Activated CD4-positive, alpha-beta T cell treated with anti-CD3 and anti-CD28 coated beads, Interleukin-2, amount 10 ng/mL, durations not matched to agents 7 days and 5 days (primary cell): Measurements from ENCODE around the gene PHACTR1. TPM values are rescaled to one million over a fixed set of nuclear protein-coding genes. Genes with fewer than 3 reads are reported as not detected.

ENCODE experiments used
- CTCF ChIA-PET: fragments of 350-600 bp; sonication (Branson Sonifier 250); formaldehyde crosslinking; loops from one replicate; lab custom pipeline; 2021; ENCODE audit warnings: antibody characterized with exemption; lab: Charles Lee
- POLR2A ChIA-PET: fragments of 350-600 bp; sonication (Branson Sonifier 250); formaldehyde crosslinking; loops from one replicate; lab custom pipeline; 2021; ENCODE audit warnings: antibody characterized with exemption; lab: Charles Lee
- DNase-seq: peaks from one replicate; pipeline ENCODE4 v3.0.0-alpha.2; 2020
- H3K27ac Mint-ChIP-seq: one replicate; pipeline ENCODE4 v1.8.0; 2021; ENCODE audit warnings: mild to moderate bottlenecking, moderate library complexity, mixed read lengths
- H3K27me3 Mint-ChIP-seq: one replicate; pipeline ENCODE4 v1.8.0; 2021; ENCODE audit warnings: mixed read lengths
- H3K36me3 Mint-ChIP-seq: one replicate; pipeline ENCODE4 v1.8.0; 2021; ENCODE audit warnings: low read depth, mixed read lengths
- H3K4me1 Mint-ChIP-seq: one replicate; pipeline ENCODE4 v1.8.0; 2021; ENCODE audit warnings: mixed read lengths
- H3K4me3 Mint-ChIP-seq: one replicate; pipeline ENCODE4 v1.8.0; 2021; ENCODE audit warnings: mild to moderate bottlenecking, moderate library complexity, mixed read lengths
- H3K9me3 Mint-ChIP-seq: one replicate; pipeline ENCODE4 v1.8.0; 2021; ENCODE audit warnings: mixed read lengths
- total RNA-seq, 2 experiments: library from RNA; stranded (reverse); gene quantifications; one replicate each; pipeline ENCODE4 v1.2.3, GENCODE V29; 2021

PHACTR1 gene
- total RNA-seq, 2 experiments from 2014 or later, result 0.19 to 0.32 TPM

DNA sequence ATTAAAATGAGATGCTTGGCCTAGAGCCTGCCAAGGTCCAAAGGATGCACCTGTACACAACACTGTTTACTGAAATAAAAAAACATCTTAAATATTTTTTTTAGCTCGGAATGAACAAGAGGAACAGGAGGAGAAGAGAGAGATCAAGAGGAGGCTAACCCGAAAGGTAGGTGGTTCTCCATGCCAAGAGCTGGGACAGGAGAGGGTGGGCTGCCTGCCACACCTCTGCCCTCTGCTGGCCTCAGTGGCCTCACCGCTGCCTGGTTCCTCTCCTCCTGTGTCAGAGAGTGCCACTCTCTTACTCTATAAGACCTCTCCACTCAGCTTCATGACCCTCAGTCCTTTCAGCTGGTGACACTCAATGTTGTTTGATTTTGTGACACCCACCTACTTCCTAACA, 561.6 kb downstream of the PHACTR1 start:
- H3K36me3 Mint-ChIP-seq, result no peaks in the 10 kb centered on the region
- peaks cover 3% of the 10 kb centered on the region for H3K27me3 Mint-ChIP-seq
- peaks cover 20% of the 10 kb centered on the region for H3K4me1 Mint-ChIP-seq
- H3K27ac Mint-ChIP-seq, result no peak overlapping the region
- no peak for DNase-seq
- H3K9me3 Mint-ChIP-seq, result no peaks in the 10 kb centered on the region
- no peak overlapping the region for H3K4me3 Mint-ChIP-seq
- CTCF ChIA-PET, result interaction anchor here (1.2 to 2.0 kb wide), 3 partner anchors 9 to 25 kb away, joined by 3 to 8 read pairs (median 6); no protein-coding TSS in a partner anchor
- POLR2A ChIA-PET, result no interaction called here

DNA sequence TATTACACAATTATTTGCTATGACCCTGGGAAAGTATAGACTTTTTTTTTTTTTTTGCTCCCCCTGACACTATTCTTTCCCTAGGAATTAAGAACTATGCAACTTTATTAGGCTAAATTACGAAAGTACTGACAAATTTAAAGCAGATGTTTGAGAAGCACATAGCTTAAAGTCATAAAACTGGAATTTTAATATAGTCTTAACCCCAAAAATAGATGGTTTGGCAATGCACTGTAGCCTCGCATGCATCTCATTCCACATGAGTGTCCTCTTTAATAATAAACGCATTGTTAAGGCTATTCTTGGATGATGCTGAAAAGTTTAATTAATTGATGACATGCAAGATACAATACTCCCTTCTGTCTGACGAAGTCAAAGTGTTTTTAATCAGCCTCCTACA, 562.4 kb downstream of the PHACTR1 start:
- Mint-ChIP-seq H3K36me3 (no peaks in the 10 kb centered on the region), H3K4me1 (peaks cover 12% of the 10 kb centered on the region), H3K27ac (no peak overlapping the region), H3K9me3 (no peaks in the 10 kb centered on the region), H3K4me3 (no peak overlapping the region), H3K27me3 (no peaks in the 10 kb centered on the region)
- DNase-seq, result no peak
- CTCF ChIA-PET, result interaction anchor here (2.0 kb wide), 2 partner anchors 10 to 25 kb away, joined by 6 to 8 read pairs; no protein-coding TSS in a partner anchor
- POLR2A ChIA-PET, result no interaction called here

DNA sequence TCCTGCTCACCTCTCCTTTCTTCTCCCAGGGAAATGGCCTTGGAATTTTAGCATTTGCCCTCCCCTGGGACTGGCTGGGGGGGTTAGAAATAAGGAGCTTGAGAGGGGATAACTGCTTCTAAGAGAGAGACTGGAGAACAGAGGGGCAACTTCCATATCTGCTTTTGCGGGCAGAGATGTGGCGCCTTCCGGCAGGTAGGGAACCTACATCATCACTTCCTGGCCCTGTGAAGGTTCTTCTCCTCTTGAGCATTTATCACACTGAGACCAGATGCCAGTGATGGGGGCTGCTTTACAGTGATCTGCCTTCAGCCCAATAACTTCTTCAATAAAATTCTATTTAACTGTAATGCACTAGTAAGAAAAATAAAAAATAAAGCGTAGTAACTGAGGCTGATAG, 563.7 kb downstream of the PHACTR1 start:
- ChIA-PET CTCF (no interaction called here), POLR2A (no interaction called here)
- Mint-ChIP-seq H3K4me1 (peaks cover 5% of the 10 kb centered on the region), H3K36me3 (no peaks in the 10 kb centered on the region), H3K4me3 (no peak overlapping the region), H3K27me3 (no peaks in the 10 kb centered on the region), H3K9me3 (no peaks in the 10 kb centered on the region), H3K27ac (no peak overlapping the region)
- DNase-seq, result no peak

DNA sequence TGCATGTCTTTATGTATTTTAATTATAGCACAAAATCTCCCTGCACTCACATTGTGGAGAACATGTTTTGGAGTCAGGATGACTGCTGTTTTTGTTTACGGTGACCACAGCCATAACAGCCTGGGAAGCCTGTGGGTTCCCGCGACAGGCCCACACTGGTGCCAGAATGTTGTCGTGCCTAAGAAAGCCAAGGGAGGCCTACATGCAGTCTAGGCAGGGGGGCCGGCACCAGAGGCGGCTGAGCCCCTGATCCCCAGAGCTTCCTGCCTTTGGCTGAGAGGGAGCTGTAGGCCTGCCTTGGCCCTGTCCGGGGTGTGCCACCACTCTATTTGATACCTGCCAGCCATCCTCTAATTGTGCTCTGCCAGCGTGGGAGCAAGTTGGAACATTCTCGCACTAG, 565.1 kb downstream of the PHACTR1 start:
- CTCF ChIA-PET, result no interaction called here
- no peak overlapping the region for H3K4me3 Mint-ChIP-seq
- H3K27ac Mint-ChIP-seq, result no peak overlapping the region
- DNase-seq, result no peak
- H3K36me3 Mint-ChIP-seq, result peaks cover 2% of the 10 kb centered on the region
- no peaks in the 10 kb centered on the region for H3K27me3 Mint-ChIP-seq
- H3K4me1 Mint-ChIP-seq, result peaks cover 5% of the 10 kb centered on the region
- POLR2A ChIA-PET, result no interaction called here
- H3K9me3 Mint-ChIP-seq, result peaks cover 6% of the 10 kb centered on the region

DNA sequence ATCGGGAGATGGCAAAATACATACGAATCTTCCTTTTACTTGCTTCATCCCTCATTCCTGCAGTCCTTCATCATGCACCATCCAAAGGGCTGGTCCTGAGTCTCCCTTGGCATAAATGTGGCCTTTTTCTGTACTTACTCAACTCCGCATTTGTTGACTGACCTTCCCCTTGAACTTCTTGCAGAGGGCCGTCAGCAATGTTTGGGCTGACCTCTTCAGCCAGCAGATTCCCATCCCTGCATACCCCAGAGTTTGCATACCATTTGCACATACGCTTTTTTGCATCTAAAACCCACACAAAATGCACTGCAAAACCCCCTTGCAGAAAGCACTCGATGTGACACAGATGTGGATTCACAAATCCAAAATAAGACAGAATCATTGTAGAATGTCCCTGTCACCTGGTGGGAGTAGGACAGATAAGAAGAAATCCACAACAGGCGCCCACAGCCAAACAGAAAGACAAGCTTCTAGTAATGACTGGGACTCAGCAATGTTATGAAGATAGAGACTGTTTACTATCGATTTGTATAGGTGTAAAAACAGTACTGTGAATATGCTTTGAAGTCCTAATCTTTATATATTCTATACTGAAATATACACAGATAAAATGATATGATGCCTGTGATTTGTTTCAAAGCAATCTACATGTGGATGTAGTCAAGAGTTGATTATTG, 566.0 kb downstream of the PHACTR1 start:
- CTCF ChIA-PET, result no interaction called here
- Mint-ChIP-seq H3K4me3 (no peak overlapping the region), H3K27ac (no peak overlapping the region), H3K36me3 (peaks cover 11% of the 10 kb centered on the region), H3K4me1 (peaks cover 5% of the 10 kb centered on the region), H3K27me3 (no peaks in the 10 kb centered on the region), H3K9me3 (peaks cover 14% of the 10 kb centered on the region)
- DNase-seq, result no peak
- POLR2A ChIA-PET, result no interaction called here

DNA sequence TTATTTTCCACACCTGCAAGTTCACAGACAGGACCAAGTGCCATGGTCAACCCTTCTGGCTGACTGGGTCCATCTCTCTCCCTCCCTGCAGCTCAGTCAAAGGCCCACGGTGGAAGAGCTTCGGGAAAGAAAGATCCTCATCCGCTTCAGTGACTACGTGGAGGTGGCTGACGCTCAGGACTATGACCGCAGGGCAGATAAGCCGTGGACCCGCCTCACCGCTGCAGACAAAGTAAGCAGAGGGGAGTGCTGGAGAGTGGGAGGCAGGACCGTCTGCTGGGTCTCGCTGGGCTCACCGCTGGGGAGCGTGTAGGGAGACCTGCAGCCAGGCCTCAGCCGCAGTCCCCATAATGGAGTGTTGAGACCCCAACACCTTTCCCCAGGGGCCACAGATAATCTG, 566.8 kb downstream of the PHACTR1 start:
- Mint-ChIP-seq H3K36me3 (peaks cover 14% of the 10 kb centered on the region), H3K27ac (no peak overlapping the region), H3K27me3 (no peaks in the 10 kb centered on the region), H3K9me3 (peaks cover 16% of the 10 kb centered on the region), H3K4me1 (peaks cover 2% of the 10 kb centered on the region), H3K4me3 (no peak overlapping the region)
- ChIA-PET CTCF (no interaction called here), POLR2A (no interaction called here)
- no peak for DNase-seq

DNA sequence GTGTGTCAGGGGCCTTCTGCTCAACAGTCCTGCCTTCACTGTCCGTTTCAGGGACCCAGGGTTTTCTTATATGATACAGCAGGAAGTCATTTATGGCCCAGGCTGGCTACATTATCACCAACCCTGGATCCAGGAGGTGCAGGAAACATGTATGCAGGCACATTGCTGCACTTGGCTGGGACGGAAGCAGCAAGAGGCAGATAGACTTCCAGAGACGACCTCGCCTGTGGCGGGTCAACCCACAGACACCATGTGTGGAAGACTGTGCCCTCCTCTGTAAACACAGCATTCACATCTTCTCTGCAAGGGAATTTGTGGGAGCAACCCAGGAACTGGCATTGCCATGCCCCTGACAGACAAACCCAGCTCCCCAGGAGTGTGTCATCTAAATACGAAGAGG, 568.1 kb downstream of the PHACTR1 start:
- DNase-seq, result no peak
- POLR2A ChIA-PET, result no interaction called here
- H3K4me3 Mint-ChIP-seq, result no peak overlapping the region
- CTCF ChIA-PET, result interaction anchor here (0.6 kb wide), 1 partner anchor 106 kb away, joined by 4 read pairs; no protein-coding TSS in a partner anchor
- no peaks in the 10 kb centered on the region for H3K27me3 Mint-ChIP-seq
- H3K4me1 Mint-ChIP-seq, result peaks cover 2% of the 10 kb centered on the region
- peaks cover 16% of the 10 kb centered on the region for H3K9me3 Mint-ChIP-seq
- peaks cover 18% of the 10 kb centered on the region for H3K36me3 Mint-ChIP-seq
- H3K27ac Mint-ChIP-seq, result no peak overlapping the region

DNA sequence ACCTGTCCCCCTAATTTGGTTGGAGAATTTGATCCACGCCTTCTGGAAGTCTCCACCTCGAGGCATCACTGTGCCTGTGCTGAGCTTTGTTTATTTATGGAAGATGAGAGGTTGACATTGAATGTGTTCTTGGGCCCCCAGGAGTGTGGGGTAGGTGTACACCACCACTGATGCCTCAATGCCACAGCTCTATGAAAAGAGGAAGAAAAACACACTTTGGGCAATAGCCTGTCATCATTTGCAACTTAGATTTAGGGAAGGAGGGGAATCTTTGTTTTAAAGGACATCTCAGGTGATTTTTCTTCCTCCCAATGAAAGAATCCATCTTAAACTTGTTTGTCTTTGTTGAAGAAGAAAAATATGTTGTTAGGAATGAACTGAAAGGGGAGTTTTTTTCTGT, 569.1 kb downstream of the PHACTR1 start:
- CTCF ChIA-PET, result no interaction called here
- H3K9me3 Mint-ChIP-seq, result peaks cover 22% of the 10 kb centered on the region
- H3K27me3 Mint-ChIP-seq, result no peaks in the 10 kb centered on the region
- H3K4me3 Mint-ChIP-seq, result no peak overlapping the region
- no peaks in the 10 kb centered on the region for H3K4me1 Mint-ChIP-seq
- H3K36me3 Mint-ChIP-seq, result peaks cover 23% of the 10 kb centered on the region
- POLR2A ChIA-PET, result no interaction called here
- no peak for DNase-seq
- no peak overlapping the region for H3K27ac Mint-ChIP-seq

DNA sequence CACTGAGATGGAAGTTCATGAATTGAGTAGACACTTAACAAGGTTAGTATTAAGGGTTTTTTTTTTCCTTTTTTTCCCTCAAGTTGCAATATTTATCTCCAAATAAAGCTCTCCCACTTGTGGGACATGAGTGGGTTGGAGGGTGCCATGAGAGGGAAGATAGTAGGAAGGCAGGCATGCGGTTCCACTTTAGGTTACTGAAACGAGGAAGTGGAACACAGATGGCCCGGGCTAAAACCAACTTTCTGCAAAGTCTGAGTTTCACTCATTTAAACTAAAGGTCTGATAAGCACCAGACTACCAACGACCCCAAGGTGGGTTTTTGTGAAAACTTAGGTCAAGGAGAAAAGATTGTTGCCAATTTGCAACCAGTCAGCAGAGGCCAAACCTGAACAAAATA, 569.6 kb downstream of the PHACTR1 start:
- no peak overlapping the region for H3K4me3 Mint-ChIP-seq
- H3K27me3 Mint-ChIP-seq, result no peaks in the 10 kb centered on the region
- ChIA-PET POLR2A (no interaction called here), CTCF (no interaction called here)
- no peak for DNase-seq
- H3K4me1 Mint-ChIP-seq, result no peaks in the 10 kb centered on the region
- H3K9me3 Mint-ChIP-seq, result peaks cover 22% of the 10 kb centered on the region
- peaks cover 23% of the 10 kb centered on the region for H3K36me3 Mint-ChIP-seq
- H3K27ac Mint-ChIP-seq, result no peak overlapping the region

DNA sequence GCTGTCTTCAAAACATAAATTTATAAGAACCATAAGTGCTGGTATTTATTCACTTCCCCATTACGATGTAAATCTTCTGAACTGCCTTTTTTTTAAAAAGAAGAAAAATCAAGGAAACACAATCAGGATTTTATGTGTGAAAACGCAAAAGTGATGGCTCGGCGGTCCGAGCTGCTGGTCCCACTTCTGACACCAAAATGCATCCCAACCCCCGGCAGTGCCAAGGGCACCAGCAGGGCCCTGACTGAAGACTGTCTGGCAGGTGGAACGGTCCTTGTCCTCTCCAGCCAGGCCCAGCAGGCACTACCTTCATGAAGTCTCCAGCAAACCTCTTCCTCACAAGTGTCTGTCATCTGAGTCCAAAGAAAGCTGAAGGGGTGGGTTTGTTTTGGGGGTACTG, 570.5 kb downstream of the PHACTR1 start:
- Mint-ChIP-seq H3K36me3 (peaks cover 23% of the 10 kb centered on the region), H3K27me3 (no peaks in the 10 kb centered on the region), H3K9me3 (peaks cover 22% of the 10 kb centered on the region), H3K4me3 (no peak overlapping the region), H3K27ac (no peak overlapping the region), H3K4me1 (no peaks in the 10 kb centered on the region)
- ChIA-PET POLR2A (interaction anchor here (0.7 kb wide), 1 partner anchor 13 kb away, joined by 4 read pairs; no protein-coding TSS in a partner anchor), CTCF (no interaction called here)
- no peak for DNase-seq

DNA sequence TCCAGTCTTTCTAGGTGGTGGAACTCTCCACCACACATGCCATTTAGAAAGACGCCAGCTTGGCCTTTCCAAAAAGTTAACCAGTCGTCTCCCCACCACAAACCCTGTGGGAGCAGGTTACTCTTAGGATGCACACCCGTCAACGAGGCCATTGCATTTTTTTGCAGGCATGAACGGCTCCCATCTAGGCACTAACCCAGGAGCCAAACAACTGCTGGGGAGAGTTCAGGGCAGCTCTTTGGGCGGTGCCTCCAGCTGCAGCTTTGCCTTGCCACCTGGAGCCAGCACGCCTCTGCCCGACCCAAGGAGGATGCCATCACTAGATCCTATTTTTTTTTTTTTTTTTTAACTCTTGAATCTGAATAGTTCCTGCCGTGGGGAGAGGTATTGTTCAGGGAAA, 571.9 kb downstream of the PHACTR1 start:
- H3K4me1 Mint-ChIP-seq, result no peaks in the 10 kb centered on the region
- no peak overlapping the region for H3K27ac Mint-ChIP-seq
- H3K27me3 Mint-ChIP-seq, result no peaks in the 10 kb centered on the region
- POLR2A ChIA-PET, result no interaction called here
- H3K9me3 Mint-ChIP-seq, result peaks cover 22% of the 10 kb centered on the region
- peaks cover 31% of the 10 kb centered on the region for H3K36me3 Mint-ChIP-seq
- CTCF ChIA-PET, result interaction anchor here (0.6 to 1.1 kb wide), 3 partner anchors 13 to 742 kb away, joined by 3 read pairs; no protein-coding TSS in a partner anchor
- no peak overlapping the region for H3K4me3 Mint-ChIP-seq
- DNase-seq, result no peak

DNA sequence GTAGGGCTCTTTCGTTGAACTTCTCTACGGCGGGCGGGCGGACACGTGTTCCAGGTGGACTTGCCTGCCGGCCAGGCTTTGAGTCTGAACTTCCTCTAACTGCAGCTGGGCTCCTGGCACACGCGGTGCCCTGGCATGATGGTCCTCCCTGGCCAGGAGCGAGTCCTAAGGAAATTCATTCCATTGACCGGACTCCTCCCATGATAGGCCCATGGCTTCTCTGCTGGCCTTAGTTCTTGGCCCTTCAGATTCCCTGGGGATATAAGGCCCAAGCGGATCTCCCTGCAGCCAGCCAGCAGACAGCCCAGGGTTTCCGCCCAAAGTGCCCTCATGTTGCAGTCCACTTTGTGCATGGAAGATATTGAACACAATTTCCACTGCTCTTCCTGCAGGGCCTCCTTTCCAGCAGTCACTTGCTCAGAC, 572.4 kb downstream of the PHACTR1 start:
- peaks cover 22% of the 10 kb centered on the region for H3K9me3 Mint-ChIP-seq
- H3K27ac Mint-ChIP-seq, result no peak overlapping the region
- H3K36me3 Mint-ChIP-seq, result peaks cover 34% of the 10 kb centered on the region
- ChIA-PET POLR2A (no interaction called here), CTCF (interaction anchor here (1.1 kb wide), 1 partner anchor 13 kb away, joined by 3 read pairs; no protein-coding TSS in a partner anchor)
- H3K4me3 Mint-ChIP-seq, result no peak overlapping the region
- no peak for DNase-seq
- no peaks in the 10 kb centered on the region for H3K27me3 Mint-ChIP-seq
- no peaks in the 10 kb centered on the region for H3K4me1 Mint-ChIP-seq

DNA sequence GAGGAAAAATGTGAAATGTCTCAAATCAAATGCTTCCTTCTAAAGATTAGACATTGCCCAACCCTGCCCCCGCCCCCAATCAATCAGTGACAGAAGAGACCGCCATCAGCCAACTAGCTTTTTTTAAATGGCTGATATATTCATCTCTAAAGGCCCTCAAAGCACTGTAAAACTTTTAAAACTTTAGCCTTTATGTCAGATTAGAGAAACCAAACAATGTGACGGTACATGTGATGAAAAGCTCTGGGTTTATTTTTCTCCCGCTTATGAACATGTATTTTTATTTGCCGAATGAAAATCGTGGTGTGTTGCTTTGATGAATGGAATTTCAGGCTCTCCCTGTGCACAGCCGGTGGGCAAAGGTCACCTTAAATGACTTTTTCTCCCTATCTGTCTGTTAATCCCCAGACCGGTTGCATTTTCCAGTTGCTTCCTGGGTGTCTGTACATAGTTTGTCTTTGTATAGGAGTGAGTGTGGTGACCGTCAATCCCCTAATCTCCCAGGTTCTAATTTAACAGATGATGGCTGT, 573.3 kb downstream of the PHACTR1 start:
- no peaks in the 10 kb centered on the region for H3K4me1 Mint-ChIP-seq
- no peak overlapping the region for H3K27ac Mint-ChIP-seq
- peaks cover 22% of the 10 kb centered on the region for H3K9me3 Mint-ChIP-seq
- DNase-seq, result no peak
- no peak overlapping the region for H3K4me3 Mint-ChIP-seq
- CTCF ChIA-PET, result no interaction called here
- POLR2A ChIA-PET, result no interaction called here
- no peaks in the 10 kb centered on the region for H3K27me3 Mint-ChIP-seq
- peaks cover 42% of the 10 kb centered on the region for H3K36me3 Mint-ChIP-seq
